WTC11 (cell line): ENCODE data around the gene PIP4K2B. TPM values are rescaled to one million over a fixed set of nuclear protein-coding genes. Genes with fewer than 3 reads are reported as not detected.

Experiments used
- ATAC-seq: fragments of 200-7000 bp; cut with Tn5 transposase; 2 replicates; pipeline ENCODE4 v1.10.0; 2021; ENCODE audit warnings: mild to moderate bottlenecking, moderate library complexity
- CTCF ChIA-PET: fragments of 300-600 bp; sonication (Branson Sonifier 250); formaldehyde crosslinking; loops from one replicate; lab custom pipeline; 2021; ENCODE audit warnings: antibody characterized with exemption; lab: Charles Lee
- POLR2A ChIA-PET: fragments of 350-600 bp; sonication (Branson Sonifier 250); formaldehyde crosslinking; loops from one replicate; lab custom pipeline; 2021; ENCODE audit warnings: antibody characterized with exemption; lab: Charles Lee
- DNase-seq: peaks from one replicate; pipeline ENCODE4 v3.0.0; 2021; ENCODE audit warnings: low spot score
- H3K27ac Mint-ChIP-seq: 2 replicates; pipeline ENCODE4 v1.8.0; 2021; ENCODE audit warnings: mixed read lengths
- H3K27me3 Mint-ChIP-seq: 2 replicates; pipeline ENCODE4 v1.8.0; 2021; ENCODE audit warnings: low read depth, mild to moderate bottlenecking, moderate library complexity, mixed read lengths
- H3K36me3 Mint-ChIP-seq: 2 replicates; pipeline ENCODE4 v1.8.0; 2021; ENCODE audit warnings: mixed read lengths
- H3K4me1 Mint-ChIP-seq: 2 replicates; pipeline ENCODE4 v1.8.0; 2022; ENCODE audit warnings: mixed read lengths
- H3K4me3 Mint-ChIP-seq: 2 replicates; pipeline ENCODE4 v1.8.0; 2021; ENCODE audit warnings: mild to moderate bottlenecking, moderate library complexity, mixed read lengths
- H3K9me3 Mint-ChIP-seq: 2 replicates; pipeline ENCODE4 v1.8.0; 2021; ENCODE audit warnings: mixed read lengths
- CBFB ChIP-seq: sonication (generic); formaldehyde crosslinking; IDR thresholded peaks from 2 replicates; pipeline ENCODE4 v1.8.1; 2022; ENCODE audit warnings: mild to moderate bottlenecking, low read depth, missing genetic modification reagents
- IRF1 ChIP-seq: sonication (generic); formaldehyde crosslinking; IDR thresholded peaks from 2 replicates; pipeline ENCODE4 v1.8.0; 2023; ENCODE audit warnings: missing genetic modification reagents
- PRDM15 ChIP-seq: sonication (generic); formaldehyde crosslinking; IDR thresholded peaks from 2 replicates; pipeline ENCODE4 v1.8.0; 2022; ENCODE audit warnings: missing genetic modification reagents
- ZNF121 ChIP-seq: sonication (generic); formaldehyde crosslinking; IDR thresholded peaks from 2 replicates; pipeline ENCODE4 v1.8.0; 2023; ENCODE audit warnings: missing genetic modification reagents
- ZNF138 ChIP-seq: sonication (generic); formaldehyde crosslinking; conservative IDR thresholded peaks from 2 replicates; pipeline ENCODE4 v1.8.1; 2022; ENCODE audit warnings: mild to moderate bottlenecking, moderate library complexity, missing genetic modification reagents
- ZNF219 ChIP-seq: sonication (generic); formaldehyde crosslinking; IDR thresholded peaks from 2 replicates; pipeline ENCODE4 v1.8.0; 2023; ENCODE audit warnings: missing genetic modification reagents, mild to moderate bottlenecking, borderline replicate concordance
- ZNF317 ChIP-seq: sonication (generic); formaldehyde crosslinking; IDR thresholded peaks from 2 replicates; pipeline ENCODE4 v1.8.1; 2023; ENCODE audit warnings: low read depth, mild to moderate bottlenecking, moderate library complexity, missing genetic modification reagents, borderline replicate concordance
- microRNA-seq: library from miRNA; unstranded; fragments of <30 nt; microRNA quantifications from one replicate; pipeline ENCODE4 v1.2.0, GENCODE V29; 2022; ENCODE audit warnings: borderline number of aligned reads
- total RNA-seq: library from RNA; stranded (reverse); gene quantifications from 3 replicates; pipeline ENCODE4 v1.2.3, GENCODE V29; 2021
- TF ChIP-seq, protein P1 (sequence below): sonication (generic); formaldehyde crosslinking; IDR thresholded peaks from 2 replicates; pipeline ENCODE4 v1.8.1; 2023; ENCODE audit warnings: mild to moderate bottlenecking, missing genetic modification reagents, moderate library complexity

The PIP4K2B gene
- total RNA-seq, 1 experiment from 2014 or later = 61.9 TPM

DNA sequence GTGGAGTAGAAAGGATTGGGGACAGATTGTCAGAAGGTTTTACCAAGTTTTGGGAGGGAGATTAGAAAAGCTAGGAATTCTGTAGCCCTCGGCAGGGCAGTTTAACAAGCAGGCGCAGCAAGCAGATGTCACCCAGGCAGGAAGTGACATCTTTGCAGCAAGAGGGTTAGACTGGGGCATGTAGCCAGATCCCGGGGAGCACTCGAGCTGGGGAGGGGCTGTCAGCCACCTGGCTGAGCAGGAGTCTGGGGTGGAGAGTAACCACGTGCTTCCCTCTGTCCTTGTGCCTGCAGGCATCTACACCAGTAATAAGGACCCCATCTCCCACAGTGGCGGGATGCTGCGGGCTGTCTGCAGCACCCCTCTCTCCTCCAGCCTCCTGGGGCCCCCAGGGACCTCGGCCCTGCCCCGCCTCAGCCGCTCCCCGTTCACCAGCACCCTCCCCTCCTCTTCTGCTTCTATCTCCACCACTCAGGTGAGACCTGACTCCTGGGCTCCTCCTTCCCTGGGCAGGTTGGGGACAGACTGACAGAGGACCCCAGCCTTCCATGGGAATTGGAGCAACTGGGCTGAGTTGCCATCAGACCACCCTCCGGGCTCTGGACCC, 82.1 kb downstream of the PIP4K2B start:
- ATAC-seq = no peak
- no peak for TF ChIP-seq PRDM15
- peak; percentile 67; the same call in 1 of the 2 replicates for TF ChIP-seq ZNF121 (CRISPR knock-in tag)
- POLR2A ChIA-PET = interaction anchor here (2.4 kb wide), 1 partner anchor 12 kb away, joined by 15 read pairs; the partner anchor contains the start of gene MLLT6
- H3K36me3 Mint-ChIP-seq = no peaks in the 10 kb centered on the region
- H3K27me3 Mint-ChIP-seq = peaks cover 15% of the 10 kb centered on the region
- CTCF ChIA-PET = interaction anchor here (1.7 to 3.0 kb wide), 4 partner anchors 11 to 41 kb away, joined by 7 to 24 read pairs (median 9); partner anchors contain the start of gene CISD3
- H3K4me1 Mint-ChIP-seq = peaks cover 54% of the 10 kb centered on the region
- no peaks in the 10 kb centered on the region for H3K9me3 Mint-ChIP-seq
- no peak for DNase-seq
- no peak overlapping the region for H3K4me3 Mint-ChIP-seq
- H3K27ac Mint-ChIP-seq = no peak overlapping the region

DNA sequence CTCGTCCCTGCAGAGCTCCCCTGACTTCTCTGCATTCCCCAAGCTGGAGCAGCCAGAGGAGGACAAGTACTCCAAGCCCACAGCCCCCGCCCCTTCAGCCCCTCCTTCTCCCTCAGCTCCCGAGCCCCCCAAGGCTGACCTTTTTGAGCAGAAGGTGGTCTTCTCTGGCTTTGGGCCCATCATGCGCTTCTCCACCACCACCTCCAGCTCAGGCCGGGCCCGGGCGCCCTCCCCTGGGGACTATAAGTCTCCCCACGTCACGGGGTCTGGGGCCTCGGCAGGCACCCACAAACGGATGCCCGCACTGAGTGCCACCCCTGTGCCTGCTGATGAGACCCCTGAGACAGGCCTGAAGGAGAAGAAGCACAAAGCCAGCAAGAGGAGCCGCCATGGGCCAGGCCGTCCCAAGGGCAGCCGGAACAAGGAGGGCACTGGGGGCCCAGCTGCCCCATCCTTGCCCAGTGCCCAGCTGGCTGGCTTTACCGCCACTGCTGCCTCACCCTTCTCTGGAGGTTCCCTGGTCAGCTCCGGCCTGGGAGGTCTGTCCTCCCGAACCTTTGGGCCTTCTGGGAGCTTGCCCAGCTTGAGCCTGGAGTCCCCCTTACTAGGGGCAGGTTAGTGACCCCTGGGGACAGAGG, 82.9 kb downstream of the PIP4K2B start:
- Mint-ChIP-seq H3K36me3 (no peaks in the 10 kb centered on the region), H3K4me1 (peaks cover 58% of the 10 kb centered on the region), H3K9me3 (no peaks in the 10 kb centered on the region), H3K27ac (no peak overlapping the region), H3K27me3 (peaks cover 14% of the 10 kb centered on the region), H3K4me3 (no peak overlapping the region)
- no peak for DNase-seq
- CTCF ChIA-PET = interaction anchor here (0.6 to 3.0 kb wide), 9 partner anchors 10 to 448 kb away, joined by 3 to 24 read pairs (median 9); partner anchors contain the start of gene CISD3
- no peak for TF ChIP-seq IRF1 (CRISPR knock-in tag)
- TF ChIP-seq ZNF219 (CRISPR knock-in tag) = no peak
- TF ChIP-seq ZNF317 = no peak
- no peak for TF ChIP-seq ZNF138 (CRISPR knock-in tag)
- TF ChIP-seq, protein P1, sequence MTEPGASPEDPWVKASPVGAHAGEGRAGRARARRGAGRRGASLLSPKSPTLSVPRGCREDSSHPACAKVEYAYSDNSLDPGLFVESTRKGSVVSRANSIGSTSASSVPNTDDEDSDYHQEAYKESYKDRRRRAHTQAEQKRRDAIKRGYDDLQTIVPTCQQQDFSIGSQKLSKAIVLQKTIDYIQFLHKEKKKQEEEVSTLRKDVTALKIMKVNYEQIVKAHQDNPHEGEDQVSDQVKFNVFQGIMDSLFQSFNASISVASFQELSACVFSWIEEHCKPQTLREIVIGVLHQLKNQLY (CRISPR knock-in tag) = no peak
- TF ChIP-seq CBFB = no peak
- POLR2A ChIA-PET = interaction anchor here (1.0 to 2.4 kb wide), 2 partner anchors 11 to 14 kb away, joined by 4 to 15 read pairs; partner anchors contain the start of genes CISD3 and MLLT6
- no peak for ATAC-seq

Small RNA genes within 50 kb of the gene (microRNA-seq; reads per million reads assigned to microRNA genes)
- gene MIR4726 (not detected), gene MIR4727 (1.0 reads per million)

Other genes starting within 250 kb of the PIP4K2B start
- gene SRCIN1, start 193.6 kb downstream of the PIP4K2B start, total RNA-seq = 10.7 to 17.3 TPM (median 11.1 TPM) in 3 replicates
- gene EPOP, start 124.6 kb downstream of the PIP4K2B start, total RNA-seq = 8.7 to 12.3 TPM (median 9.0 TPM) in 3 replicates
- gene MLLT6, start 94.3 kb downstream of the PIP4K2B start, total RNA-seq = 34.4 to 48.0 TPM (median 36.6 TPM) in 3 replicates
- 12.1 to 15.7 TPM (median 15.6 TPM) in 3 replicates for gene CISD3, start 69.2 kb downstream of the PIP4K2B start, total RNA-seq
- gene PCGF2, start 51.2 kb downstream of the PIP4K2B start, total RNA-seq = 102 to 111 TPM (median 104 TPM) in 3 replicates
- 266 to 273 TPM (median 266 TPM) in 3 replicates for gene PSMB3, start 46.8 kb downstream of the PIP4K2B start, total RNA-seq
- gene CWC25, start 25.8 kb upstream of the PIP4K2B start, total RNA-seq = 16.1 to 17.3 TPM (median 17.1 TPM) in 3 replicates
- 1,832 to 2,028 TPM (median 1,945 TPM) in 3 replicates for gene RPL23, start 54.2 kb upstream of the PIP4K2B start, total RNA-seq
- gene LASP1, start 70.5 kb upstream of the PIP4K2B start, total RNA-seq = 126 to 139 TPM (median 128 TPM) in 3 replicates
- not detected in 3 replicates for gene FBXO47, start 167.8 kb upstream of the PIP4K2B start, total RNA-seq